GM21576 (cell line): ENCODE results near the gene VHLL.

Experiments
- ATAC-seq: cut with Tn5 transposase; IDR thresholded peaks from one replicate; pipeline ENCODE4 v1.9.1; 2021; ENCODE audit warnings: mild to moderate bottlenecking, moderate library complexity; ENCODE audit not compliant: unreplicated experiment

Gene VHLL

GRCh38 chr1:156258859-156259258, 40.2 kb downstream of the VHLL start:
- ATAC-seq: no peak

DNA sequence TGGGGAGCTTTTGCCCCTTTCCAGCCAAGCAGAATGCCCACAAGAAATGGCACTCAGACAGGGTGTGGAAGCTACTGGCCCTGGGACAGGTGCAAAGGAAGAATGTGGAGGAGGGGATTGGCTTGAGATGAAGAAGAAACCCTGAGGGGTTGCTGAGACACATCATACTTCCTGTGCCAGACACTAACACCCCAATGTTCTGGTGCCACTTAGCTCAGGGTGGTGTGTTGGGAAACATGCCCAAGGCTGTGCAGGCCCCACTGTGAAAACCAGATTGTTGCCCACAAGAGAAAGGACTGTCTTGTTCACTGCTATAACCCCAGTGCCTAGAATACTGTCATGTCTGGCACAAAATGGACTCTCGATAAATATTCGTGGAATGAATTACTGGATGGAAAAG, 41.4 kb downstream of the VHLL start:
- no peak for ATAC-seq

- no peak for ATAC-seq
Measured at GRCh38 chr1:156253634-156254033, 45.5 kb downstream of the VHLL start.

- ATAC-seq: no peak
Measured at GRCh38 chr1:156251527-156251926, 47.6 kb downstream of the VHLL start.

- no peak for ATAC-seq
Measured at GRCh38 chr1:156249593-156249992, 49.5 kb downstream of the VHLL start.
